Skeletal muscle cell (primary cell): ENCODE data around the gene TBX15.
A peak's percentile ranks its signal among the peaks of the same experiment; 100 is the strongest.

ENCODE experiments used
- DNase-seq: peaks from one replicate; pipeline ENCODE4 v3.0.0-alpha.2; 2010; ENCODE audit warnings: low read depth
- H3K4me3 ChIP-seq: 2 replicates; pipeline ENCODE4 v1.5.1; 2011; ENCODE audit warnings: low read depth, mild to moderate bottlenecking, control low read depth, low read length, moderate library complexity

The TBX15 gene

GRCh38 chr1:118988186-118989005 is at the start of gene TBX15:
Gene TBX15, minus strand, starts transcription at chr1:118988343. Its CDS starts 548 bp downstream, at chr1:118987795.
- H3K4me3 ChIP-seq = peak within 1 kb of the TSS; percentile 73
- DNase-seq = peak; percentile 82

- DNase-seq = no peak
- no peak overlapping the region for H3K4me3 ChIP-seq
Observed at GRCh38 chr1:119034359-119034758, 46.2 kb upstream of the TBX15 start.

GRCh38 chr1:119032986-119033385 is 44.8 kb upstream of the TBX15 start:
- H3K4me3 ChIP-seq = no peak overlapping the region
- no peak for DNase-seq

- DNase-seq = no peak
Observed at GRCh38 chr1:119027759-119028158, 39.6 kb upstream of the TBX15 start.

GRCh38 chr1:119026956-119027355 is 38.8 kb upstream of the TBX15 start:
- no peak for DNase-seq
- H3K4me3 ChIP-seq = no peak overlapping the region

More at GRCh38 chr1:119027759-119028158, 39.6 kb upstream of the TBX15 start:
- no peak overlapping the region for H3K4me3 ChIP-seq

- H3K4me3 ChIP-seq = no peak overlapping the region
- no peak for DNase-seq
Observed at GRCh38 chr1:119015547-119015946, 27.4 kb upstream of the TBX15 start.

GRCh38 chr1:119012383-119012782 is 24.2 kb upstream of the TBX15 start:
- no peak for DNase-seq
- H3K4me3 ChIP-seq = no peak overlapping the region

- DNase-seq = no peak
- no peak overlapping the region for H3K4me3 ChIP-seq
Observed at GRCh38 chr1:119011706-119012105, 23.6 kb upstream of the TBX15 start.

GRCh38 chr1:119011116-119011515 is 23.0 kb upstream of the TBX15 start:
- H3K4me3 ChIP-seq = no peak overlapping the region
- no peak for DNase-seq

GRCh38 chr1:119010201-119010600 is 22.1 kb upstream of the TBX15 start:
- DNase-seq = peak; percentile 90
- H3K4me3 ChIP-seq = no peak overlapping the region

GRCh38 chr1:119009312-119009655 is 21.1 kb upstream of the TBX15 start:
- H3K4me3 ChIP-seq = peak overlapping the region; percentile 32
- DNase-seq = no peak

GRCh38 chr1:119008483-119009311 is 20.6 kb upstream of the TBX15 start:
- DNase-seq = no peak
- H3K4me3 ChIP-seq = peak overlapping the region; percentile 32

GRCh38 chr1:119007670-119008482 is 19.7 kb upstream of the TBX15 start:
- peak overlapping the region; percentile 32 for H3K4me3 ChIP-seq
- no peak for DNase-seq

- no peak overlapping the region for H3K4me3 ChIP-seq
- no peak for DNase-seq
Observed at GRCh38 chr1:119007339-119007669, 19.2 kb upstream of the TBX15 start.

GRCh38 chr1:119006406-119007279 is 18.5 kb upstream of the TBX15 start:
- H3K4me3 ChIP-seq = peak overlapping the region; percentile 7
- no peak for DNase-seq

GRCh38 chr1:119005724-119006405 is 17.7 kb upstream of the TBX15 start:
- DNase-seq = no peak
- no peak overlapping the region for H3K4me3 ChIP-seq

GRCh38 chr1:119004781-119005180 is 16.6 kb upstream of the TBX15 start:
- no peak overlapping the region for H3K4me3 ChIP-seq
- no peak for DNase-seq

- DNase-seq = no peak
- H3K4me3 ChIP-seq = no peak overlapping the region
Observed at GRCh38 chr1:119004129-119004527, 16.0 kb upstream of the TBX15 start.
